Activated naive CD8-positive, alpha-beta T cell treated with anti-CD3 and anti-CD28 coated beads, Interleukin-2, amount 50 U/mL, for 16 hours (primary cell): ENCODE results near the gene REELD1.

Experiments used
- DNase-seq: peaks from one replicate; pipeline ENCODE4 v3.0.0-alpha.2; 2020; ENCODE audit warnings: low read depth, low spot score

REELD1 gene

DNA sequence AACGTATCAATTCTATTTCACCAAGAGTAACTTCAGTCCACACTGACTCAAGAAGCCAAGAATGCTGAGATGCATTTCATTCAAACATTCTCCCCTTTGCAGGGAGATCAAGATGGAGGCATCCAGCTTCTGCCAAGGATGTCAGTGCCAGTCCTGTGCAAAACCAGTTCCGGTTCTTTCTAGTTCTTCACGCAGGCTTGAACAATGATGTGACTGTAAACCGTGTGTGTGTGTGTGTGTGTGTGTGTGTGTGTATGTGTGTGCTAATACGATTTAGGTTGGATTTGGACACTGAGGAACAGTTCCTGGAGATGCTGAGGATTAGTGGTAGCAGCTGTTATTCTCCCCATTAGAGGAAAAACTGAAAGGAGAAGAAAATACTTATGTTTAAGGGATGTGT, at the start of gene REELD1:
Gene REELD1, plus strand, starts transcription at position 301 of the 400 bp plus-strand sequence. CDS start 2,415 bp downstream, outside the sequence.
- no peak for DNase-seq

GRCh38 chr4:146165221-146165620, 49.1 kb upstream of the REELD1 start:
- no peak for DNase-seq

- no peak for DNase-seq
Observed at GRCh38 chr4:146165840-146166239, 48.5 kb upstream of the REELD1 start.

- DNase-seq: no peak
Observed at GRCh38 chr4:146170149-146170548, 44.2 kb upstream of the REELD1 start.

DNA sequence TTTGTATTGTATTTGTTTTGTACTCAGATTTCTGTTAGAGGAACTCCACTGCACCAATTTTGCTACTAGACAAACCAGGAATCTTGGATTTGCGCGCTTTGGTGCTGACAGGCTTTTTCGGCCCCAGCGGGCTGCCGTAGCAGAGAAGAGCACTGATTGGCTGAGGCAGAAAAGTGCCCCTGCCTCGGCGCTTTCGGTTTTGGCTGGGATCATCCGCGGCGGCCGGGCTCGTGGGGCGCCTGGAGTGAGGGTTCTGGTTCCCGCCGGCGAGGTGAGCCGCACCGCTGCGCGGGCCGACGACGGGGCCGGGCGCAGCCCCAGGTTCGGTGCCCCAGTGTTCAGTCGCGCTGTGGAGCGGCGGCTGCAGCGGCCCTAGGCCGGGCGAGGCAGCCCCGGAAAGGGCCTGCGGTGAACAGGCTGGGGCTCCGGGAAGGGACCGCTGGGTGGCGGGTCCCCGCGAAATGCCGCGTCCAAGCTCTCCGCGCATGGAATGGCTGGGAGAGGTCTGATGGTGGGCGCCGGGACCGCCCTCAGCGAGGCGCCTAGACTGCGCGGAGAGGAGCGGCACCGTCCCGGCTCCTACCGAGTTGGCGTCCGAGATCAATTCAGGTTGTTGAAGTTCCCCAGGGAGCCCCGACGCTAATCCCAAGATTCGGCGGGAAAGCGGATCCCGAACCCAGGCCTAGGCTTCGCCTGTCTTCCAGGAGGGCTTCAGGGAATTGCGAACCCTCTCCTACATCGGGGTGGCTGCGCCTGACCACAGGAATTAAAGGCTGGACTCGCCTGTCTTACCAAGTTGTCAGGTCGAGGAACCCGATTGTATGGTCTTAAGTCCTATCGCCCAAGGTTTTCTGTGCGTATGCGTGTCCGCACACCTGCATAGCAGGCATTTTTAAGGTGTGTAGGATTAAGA, 38.5 kb upstream of the REELD1 start, which contains the start of gene LSM6:
Gene LSM6, plus strand, starts transcription at position 178 of the 913 bp plus-strand sequence. CDS start 7,204 bp downstream, outside the sequence.
- peak; percentile 67 for DNase-seq

GRCh38 chr4:146176891-146177290, 37.4 kb upstream of the REELD1 start:
- DNase-seq: no peak

- DNase-seq: no peak
Observed at GRCh38 chr4:146178126-146178525, 36.2 kb upstream of the REELD1 start.

DNA sequence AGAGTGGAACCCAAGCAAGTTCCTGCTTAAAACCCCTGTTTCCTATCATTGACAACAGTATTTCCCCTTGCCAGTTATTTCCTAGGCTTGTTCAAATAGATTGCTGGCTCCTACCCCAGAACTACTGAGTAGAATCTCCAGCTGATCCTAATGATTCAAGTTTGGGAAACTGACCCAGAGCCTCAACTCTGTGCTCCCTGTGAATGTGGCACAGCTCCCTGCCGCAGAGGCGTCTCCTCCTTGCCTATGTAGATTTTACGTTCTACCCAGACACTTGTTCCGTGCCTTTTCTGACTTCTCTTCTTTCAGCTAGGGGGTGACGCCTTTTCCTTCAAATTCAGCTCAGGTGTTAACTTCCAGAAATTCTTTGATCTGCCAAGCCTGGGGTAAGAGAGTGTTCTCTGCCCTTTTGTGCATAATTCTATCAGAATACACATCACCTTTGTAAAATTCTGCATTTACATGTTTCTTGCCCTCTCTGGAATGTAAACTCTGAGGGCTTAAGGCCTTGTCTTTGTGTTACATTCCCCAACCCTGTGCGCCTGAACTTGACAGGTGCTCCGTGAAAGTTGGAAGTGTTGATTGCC, 34.5 kb upstream of the REELD1 start:
- no peak for DNase-seq

GRCh38 chr4:146182443-146182842, 31.9 kb upstream of the REELD1 start:
- no peak for DNase-seq

- no peak for DNase-seq
Observed at GRCh38 chr4:146183209-146183608, 31.1 kb upstream of the REELD1 start.

- no peak for DNase-seq
Observed at GRCh38 chr4:146186041-146186440, 28.3 kb upstream of the REELD1 start.

- DNase-seq: no peak
Observed at GRCh38 chr4:146186596-146186995, 27.7 kb upstream of the REELD1 start.

- no peak for DNase-seq
Observed at GRCh38 chr4:146190456-146190855, 23.9 kb upstream of the REELD1 start.

GRCh38 chr4:146191766-146192458, 22.4 kb upstream of the REELD1 start:
- DNase-seq: no peak

DNA sequence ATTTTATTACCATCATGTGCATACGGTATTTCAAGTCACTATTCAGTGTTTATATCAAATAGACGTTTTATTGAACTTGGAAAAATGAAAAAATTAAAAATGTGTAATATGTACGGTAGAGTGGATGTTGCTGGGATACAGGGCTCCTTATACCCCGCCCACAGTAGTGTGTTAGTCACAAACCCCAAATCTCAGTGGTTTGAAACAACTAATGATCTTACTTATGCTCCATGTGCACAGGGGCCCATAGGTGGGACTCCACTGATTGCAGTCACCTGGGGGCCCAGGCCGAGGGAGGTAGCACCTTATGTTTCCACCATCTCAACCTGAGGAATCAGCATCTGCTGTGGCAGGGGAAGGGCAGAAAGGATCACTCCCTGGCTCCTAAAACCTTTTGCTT, 20.7 kb upstream of the REELD1 start:
- DNase-seq: no peak

DNA sequence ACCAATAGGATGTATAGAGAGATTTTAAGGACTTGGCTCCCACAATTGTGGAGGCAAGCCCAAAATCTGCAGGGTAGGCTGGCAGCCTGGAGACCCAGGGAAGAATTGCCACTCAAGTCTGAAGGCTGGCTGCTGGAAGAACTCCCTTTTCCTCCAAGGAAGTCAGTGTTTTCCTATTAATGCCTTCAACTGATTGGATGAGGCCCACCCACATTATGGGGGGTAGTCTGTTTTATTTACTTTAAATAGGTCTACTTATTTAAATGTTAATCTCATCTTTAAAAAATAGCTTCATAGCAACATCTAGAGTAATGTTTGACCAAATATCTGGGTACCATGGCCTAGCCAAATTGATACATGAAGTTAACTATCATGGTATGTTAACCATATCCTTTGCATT, 20.1 kb upstream of the REELD1 start:
- DNase-seq: no peak

- no peak for DNase-seq
Observed at GRCh38 chr4:146202665-146203064, 11.7 kb upstream of the REELD1 start.

DNA sequence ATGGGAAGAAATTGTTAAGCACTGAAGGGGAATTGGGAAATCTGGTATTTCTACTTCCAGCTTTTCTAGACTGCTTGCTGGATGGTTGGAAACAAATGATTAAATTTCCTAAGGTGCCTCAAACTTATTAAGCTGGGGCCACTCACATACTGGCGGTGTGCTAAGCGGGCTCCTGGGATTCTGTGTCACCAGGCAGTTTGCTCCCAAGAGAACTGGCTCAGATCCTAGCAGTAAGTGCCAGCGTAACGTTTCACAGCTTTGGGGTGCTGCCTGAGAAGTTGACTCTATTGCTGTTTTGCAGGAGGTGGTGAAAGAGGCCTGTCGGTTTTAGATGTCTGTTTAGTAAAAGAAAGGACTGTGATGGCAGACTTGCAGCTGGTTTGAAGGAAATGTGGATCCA, 6.9 kb upstream of the REELD1 start:
- DNase-seq: no peak

DNA sequence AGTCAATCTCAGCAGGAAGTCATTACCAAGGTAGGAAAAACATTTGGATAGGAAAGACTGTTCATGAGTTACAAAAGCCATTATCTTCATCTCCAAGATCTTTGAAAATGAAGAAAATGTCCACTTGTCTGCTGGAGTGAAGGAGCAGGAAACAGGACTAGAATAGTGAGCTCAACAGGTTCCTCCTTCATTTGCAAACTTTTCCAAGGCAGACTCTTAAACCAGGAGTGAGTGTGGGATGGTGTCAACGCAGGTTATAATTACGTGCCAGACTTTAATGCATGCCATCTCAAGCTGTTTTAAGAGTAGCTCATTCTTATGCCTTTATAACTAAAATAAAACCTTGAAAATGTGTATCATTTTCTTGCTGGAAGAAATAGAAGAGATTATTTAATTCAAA, 3.4 kb upstream of the REELD1 start:
- no peak for DNase-seq

DNA sequence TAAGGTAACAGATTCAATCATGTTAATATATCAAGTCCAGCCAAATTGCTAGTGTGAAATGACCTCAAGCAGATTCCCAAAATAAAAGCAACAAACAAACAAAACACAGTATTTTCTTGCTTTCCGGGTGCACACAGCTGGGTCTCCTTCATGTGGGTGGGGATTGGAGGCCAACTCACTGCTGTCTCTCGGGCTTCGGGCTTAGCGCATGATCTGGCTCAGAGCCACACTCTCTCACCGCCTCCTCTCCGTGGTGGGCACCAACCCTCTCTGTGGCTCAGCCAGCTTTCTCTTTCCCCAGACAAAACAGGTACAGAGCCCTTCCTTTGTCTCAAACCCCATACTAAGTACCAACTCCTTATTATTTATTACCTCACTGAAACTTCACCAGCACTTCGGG, 2.9 kb upstream of the REELD1 start:
- DNase-seq: no peak

- DNase-seq: no peak
Observed at GRCh38 chr4:146212781-146213180, 1.6 kb upstream of the REELD1 start.

GRCh38 chr4:146222313-146222712, 8.0 kb downstream of the REELD1 start:
- DNase-seq: no peak
